HL-60 (cell line): ENCODE results near the gene SLC16A4.

Source experiments
- CTCF ChIP-seq: IDR thresholded peaks from one replicate; pipeline ENCODE4 v1.5.1; 2011; ENCODE audit warnings: low read length, control low read depth, inconsistent platforms; ENCODE audit not compliant: insufficient read depth
- POLR2AphosphoS5 ChIP-seq: IDR thresholded peaks from 2 replicates; pipeline ENCODE4 v1.6.1; 2012; ENCODE audit warnings: low read depth

DNA sequence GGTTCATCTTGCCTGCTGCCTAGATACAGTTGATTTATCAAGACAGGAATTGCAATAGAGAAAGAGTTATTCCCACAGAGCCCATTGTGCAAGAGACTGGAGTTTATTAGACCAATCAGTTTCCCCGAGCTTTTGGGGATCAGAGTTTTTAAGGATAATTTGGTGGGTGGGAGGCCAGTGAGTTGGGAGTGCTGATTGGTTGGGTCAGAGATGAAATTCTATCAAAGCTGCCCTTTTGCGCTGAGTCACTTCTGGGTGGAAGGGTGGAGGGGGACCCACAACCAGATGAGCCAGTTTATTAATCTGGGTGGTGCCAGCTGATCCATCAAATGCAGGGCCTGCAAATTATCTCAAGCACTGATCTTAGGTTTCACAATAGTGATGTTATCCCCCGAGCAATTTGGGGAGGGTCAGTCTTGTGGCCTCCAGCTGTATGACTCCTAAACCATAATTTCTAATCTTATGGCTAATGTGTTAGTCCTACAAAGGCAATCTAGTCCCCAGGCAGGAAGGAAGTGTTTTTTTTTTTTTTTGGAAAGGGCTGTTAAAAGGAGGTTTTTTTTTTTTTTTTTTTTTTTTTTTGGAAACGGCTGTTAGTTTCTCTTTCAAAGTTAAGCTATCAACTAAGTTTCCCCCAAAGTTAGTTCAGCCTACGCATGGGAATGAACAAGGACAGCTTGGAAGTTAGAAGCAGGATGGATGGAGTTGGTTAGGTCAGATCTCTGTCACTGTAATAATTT, 7.4 kb downstream of the SLC16A4 start:
- TF ChIP-seq CTCF (no peak), POLR2AphosphoS5 (no peak)
